GM18951 (cell line): Measurements from ENCODE around the gene PXT1.
"Not testable (repeated sequence)": the region's sequence is repeated elsewhere in the genome, so short reads cannot be mapped to it uniquely, and the experiment has no call there.

Experiments used
- POLR2A ChIP-seq: IDR thresholded peaks from 4 replicates; pipeline ENCODE4 v1.6.1; 2011; ENCODE audit warnings: mild to moderate bottlenecking; ENCODE audit not compliant: insufficient read length, insufficient read depth; ENCODE audit errors: extremely low read depth
- in situ Hi-C: fragments of 300-500 bp; cut with MboI; formaldehyde crosslinking; loops from one replicate; pipeline ENCODE4 v1.12.0; 2022; ENCODE audit warnings: low sequenced_read_pairs, mixed read lengths, inconsistent platforms; ENCODE audit not compliant: unreplicated experiment

The PXT1 gene

DNA sequence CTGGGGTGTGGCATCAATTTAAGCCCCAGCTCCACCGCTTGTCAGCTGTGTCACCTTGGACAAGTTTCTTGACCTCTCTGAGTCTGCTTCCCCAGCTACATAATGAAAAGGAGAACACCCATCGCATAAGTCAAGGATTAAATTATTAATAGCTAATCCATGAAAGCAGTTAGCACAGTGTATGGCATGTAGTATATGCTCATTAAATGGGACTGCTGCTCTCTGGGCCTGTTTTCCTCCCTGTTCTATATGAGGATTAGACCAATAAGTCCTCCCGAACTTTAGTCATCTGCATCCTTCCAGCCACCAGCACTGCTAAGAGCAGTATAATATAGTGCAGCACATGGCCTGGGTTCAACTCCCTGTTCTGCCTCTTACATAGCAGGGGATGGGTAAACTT, 74.9 kb downstream of the PXT1 start:
- no peak for TF ChIP-seq POLR2A
- in situ Hi-C loops, result no loop called here

DNA sequence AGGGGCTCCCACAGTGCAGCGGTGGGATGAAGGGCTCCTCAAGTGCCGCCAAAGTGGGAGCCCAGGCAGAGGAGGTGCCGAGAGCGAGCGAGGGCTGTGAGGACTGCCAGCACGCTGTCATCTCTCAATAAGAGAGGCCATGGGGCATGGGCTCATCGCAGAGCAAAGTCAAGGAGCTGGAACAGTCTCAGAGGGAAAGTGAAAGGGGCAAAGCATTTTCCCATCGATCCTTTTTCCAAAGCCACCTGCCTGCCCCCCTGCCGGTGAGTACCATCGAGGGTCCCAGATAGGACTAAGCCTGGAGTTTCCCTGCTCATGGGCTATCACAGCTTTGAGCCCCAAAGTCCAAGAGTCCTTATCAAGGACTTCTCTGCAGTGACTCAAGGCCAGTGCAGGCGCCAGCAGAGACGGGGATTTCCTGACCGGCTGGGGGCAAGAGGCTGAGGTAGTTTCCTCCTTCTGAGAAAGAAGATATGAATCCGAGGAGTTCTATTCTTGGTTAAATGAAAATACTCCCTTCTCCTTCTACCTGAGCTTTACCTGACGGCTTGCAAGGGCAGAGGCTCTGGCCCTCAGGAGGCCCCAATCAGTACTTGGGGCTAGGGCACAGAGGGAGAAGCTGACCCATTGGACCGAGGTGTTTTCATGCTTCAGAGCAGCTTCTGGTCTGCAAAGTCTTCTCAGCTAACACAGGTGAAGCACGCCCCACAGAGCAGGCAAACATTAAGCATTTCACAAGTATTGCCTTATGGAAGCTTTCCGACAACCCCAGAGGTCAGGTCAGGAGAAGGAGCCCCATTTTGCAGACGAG, 77.8 kb downstream of the PXT1 start:
- in situ Hi-C loops, result no loop called here
- TF ChIP-seq POLR2A, result no peak

DNA sequence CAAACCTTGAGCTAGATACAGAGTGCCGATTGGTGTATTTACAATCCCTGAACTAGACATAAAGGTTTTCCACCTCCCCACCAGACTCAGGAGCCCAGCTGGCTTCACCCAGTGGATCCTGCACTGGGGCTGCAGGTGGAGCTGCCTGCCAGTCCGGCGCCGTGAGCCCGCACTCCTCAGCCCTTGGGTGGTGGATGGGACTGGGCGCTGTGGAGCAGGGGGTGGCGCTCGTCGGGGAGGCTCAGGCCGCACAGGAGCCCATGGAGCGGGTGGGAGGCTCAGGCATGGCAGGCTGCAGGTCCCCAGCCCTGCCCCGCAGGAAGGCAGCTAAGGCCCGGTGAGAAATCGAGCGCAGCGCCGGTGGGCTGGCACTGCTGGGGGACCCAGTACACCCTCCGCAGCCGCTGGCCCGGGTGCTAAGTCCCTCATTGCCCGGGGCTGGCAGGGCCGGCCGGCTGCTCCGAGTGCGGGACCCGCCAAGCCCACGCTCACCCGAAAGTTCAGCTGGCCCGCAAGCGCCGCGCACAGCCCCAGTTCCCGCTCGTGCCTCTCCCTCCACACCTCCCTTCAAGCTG, 78.5 kb downstream of the PXT1 start:
- in situ Hi-C loops, result not testable (repeated sequence)

DNA sequence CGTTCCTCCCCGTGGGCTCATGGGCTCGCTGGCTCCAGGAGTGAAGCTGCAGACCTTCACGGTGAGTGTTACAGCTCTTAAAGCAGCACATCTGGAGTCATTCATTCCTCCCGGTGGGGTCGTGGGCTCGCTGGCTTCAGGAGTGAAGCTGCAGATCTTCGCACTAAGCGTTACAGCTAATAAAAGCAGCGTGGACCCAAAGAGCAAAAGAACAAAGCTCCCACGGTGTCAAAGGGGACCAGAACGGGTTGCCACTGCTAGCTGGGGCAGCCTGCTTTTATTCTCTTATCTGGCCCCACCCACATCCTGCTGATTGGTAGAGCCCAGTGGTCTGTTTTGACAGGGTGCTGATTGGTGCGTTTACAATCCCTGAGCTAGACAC, 79.3 kb downstream of the PXT1 start:
- in situ Hi-C loops, result not testable (repeated sequence)

DNA sequence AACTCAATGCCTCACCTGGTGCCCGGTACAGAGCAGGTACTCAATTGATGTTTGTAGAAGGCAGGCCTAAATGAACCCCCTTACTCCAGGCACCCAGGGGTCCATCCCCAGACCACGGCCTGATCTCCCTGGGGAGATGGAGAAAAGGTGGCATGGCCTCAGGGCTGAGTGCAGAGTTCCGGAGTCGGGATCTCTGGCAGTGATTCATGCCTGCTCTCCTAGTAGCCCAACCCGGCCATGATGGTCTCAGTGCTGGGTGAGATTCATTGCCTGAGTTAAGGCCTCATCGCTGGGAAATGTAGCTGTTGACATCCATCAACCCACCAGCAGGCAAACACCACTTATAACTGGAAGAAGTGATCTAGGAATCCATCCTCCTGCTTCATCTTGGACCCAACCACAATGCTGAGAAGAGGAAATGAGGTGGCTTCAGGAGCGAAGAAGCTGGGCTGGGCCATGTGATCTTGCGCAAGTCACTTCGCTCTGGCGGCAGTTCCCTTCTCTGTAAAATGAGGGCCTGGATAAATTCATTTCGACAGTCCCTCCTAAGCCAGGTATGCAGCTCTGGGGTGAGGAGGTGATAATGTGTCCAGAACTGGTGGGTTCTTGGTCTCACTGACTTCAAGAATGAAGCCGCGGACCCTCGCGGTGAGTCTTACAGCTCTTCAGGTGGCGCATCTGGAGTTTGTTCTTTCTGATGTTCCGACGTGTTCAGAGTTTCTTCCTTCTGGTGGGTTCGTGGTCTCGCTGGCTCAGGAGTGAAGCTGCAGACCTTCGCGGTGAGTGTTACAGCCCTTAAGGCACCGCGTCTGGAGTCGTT, 79.9 kb downstream of the PXT1 start:
- in situ Hi-C loops, result no loop called here
- no peak for TF ChIP-seq POLR2A

DNA sequence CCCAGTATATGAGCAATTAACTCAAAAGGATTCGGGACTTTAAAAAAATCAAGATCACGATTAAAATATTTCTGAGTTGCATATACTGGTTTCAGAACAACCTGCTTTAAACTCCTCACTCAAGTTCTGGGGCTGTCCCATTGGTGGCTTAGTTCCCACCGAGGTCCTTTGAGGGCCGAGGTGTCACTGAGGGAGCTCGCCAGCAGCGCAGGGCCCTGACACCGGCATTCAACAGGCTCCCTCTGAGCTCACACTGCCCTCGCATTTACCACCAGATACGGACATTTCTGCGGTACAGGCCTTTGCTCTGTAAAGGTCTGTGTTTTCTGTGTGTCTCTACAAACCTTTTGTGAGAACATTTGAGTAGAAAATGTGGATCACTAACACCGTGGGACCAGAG, 81.6 kb downstream of the PXT1 start:
- in situ Hi-C loops, result no loop called here
- no peak for TF ChIP-seq POLR2A

DNA sequence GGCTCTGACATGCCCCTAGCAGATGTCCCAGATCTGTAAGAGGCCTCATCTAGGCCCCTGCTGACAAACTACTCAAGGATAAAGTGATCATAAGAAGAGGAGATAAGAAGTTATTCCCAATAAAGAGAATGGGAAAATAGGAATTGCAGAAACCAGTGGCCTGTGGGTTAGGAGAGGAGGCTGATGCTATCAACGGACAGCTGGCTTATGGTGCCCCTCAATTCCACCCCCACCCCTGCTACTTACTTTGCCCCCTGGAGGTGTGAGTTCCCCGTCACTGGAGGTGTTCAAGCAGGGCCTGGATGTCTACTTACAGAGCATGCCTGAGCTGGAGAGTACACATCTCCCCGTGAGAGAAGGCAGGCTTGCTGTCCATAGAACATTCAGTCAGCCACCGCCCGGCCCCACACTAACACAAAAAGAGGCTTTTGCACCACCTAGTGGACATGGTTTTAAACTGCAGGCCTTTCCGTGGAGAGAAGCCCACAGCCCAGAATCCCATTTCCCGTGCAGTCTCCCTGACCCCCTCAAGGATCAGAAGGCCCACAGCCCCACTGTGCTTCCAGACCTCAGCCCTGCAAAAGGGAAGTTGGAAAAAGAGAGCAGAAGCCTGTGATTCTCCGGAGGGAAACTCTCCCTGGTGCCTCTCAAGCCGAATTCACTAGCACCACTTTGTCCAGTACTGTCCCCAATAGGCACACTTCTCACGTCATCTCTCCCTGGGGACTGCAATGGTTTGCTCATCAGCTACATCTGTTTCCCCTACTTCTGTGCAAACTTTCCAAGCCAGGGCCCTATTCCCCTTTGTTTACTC, 82.2 kb downstream of the PXT1 start:
- TF ChIP-seq POLR2A, result no peak
- in situ Hi-C loops, result no loop called here

DNA sequence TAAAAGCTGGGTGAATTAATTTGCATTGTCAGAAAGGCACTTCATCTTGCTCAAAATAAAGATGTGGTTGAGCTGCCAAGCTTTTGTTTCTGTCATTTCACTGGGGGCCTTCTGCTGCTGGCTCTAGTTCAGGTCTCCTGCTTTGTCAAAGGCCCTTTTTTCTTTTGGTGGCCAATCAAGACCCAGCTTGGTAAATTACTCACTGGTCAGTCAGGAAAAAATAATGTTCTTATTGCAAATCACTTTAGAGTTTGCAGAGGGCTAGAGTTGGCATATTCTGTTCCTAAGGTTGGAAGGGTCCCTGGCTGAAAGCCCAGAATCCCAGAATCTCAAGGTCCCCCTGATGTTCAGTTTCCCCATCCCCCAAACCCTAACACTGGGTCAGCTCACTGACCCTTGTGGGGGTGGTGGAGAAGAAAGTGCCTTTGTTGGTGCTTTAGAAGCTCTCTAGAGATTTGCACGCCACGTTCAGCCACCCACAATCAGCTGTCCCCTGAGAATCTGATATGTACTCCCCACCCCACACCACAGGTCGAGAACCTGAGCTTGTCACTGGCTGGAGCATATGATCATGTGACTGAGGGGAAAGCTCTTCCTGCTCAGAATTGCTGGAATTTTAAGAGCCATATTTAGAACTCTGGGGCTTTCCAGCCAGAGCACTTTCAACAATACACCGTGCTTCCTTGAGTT, 84.3 kb downstream of the PXT1 start:
- in situ Hi-C loops, result loop anchor here (10.0 kb wide), 1 partner anchor 334 kb away; the partner anchor contains the start of genes MAPK14 and SLC26A8
- no peak for TF ChIP-seq POLR2A

DNA sequence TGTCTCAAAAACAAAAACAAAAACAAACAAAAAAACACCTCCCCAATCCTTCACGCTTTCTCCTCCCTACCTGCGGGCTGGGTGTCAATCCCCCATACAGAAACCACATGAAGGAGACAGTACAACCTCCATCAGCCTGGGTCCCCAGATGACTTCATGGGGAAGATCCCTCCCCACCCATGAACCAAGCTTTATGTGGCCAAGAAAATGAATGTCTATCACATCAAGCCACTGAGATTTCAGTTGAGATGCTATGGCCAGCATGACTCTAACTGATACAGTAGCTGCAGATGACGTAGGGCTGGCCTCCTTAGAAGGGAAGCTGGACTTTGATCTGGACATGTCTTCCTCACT, 84.8 kb downstream of the PXT1 start:
- in situ Hi-C loops, result loop anchor here (10.0 kb wide), 1 partner anchor 333 kb away; the partner anchor contains the start of genes MAPK14 and SLC26A8
- no peak for TF ChIP-seq POLR2A

DNA sequence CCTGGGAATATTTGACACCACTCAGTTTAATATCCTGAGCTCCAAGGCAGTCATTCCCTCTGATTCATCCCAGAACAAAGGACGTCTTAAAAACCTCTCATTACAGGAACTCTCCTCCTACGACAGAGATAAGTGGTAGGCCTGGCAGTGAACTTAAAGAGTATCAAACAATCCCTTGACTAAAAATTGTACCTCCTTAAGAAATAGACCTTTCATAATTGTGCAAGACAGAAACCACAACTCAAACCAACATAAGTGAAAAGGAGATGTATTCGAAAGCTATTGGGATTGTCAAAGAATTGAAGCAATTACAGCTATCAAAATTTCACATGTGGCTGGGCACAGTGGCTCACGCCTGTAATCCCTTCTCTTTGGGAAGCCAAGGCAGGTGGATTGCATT, 86.8 kb downstream of the PXT1 start:
- in situ Hi-C loops, result loop anchor here (10.0 kb wide), 1 partner anchor 331 kb away; the partner anchor contains the start of genes MAPK14 and SLC26A8
- TF ChIP-seq POLR2A, result no peak

DNA sequence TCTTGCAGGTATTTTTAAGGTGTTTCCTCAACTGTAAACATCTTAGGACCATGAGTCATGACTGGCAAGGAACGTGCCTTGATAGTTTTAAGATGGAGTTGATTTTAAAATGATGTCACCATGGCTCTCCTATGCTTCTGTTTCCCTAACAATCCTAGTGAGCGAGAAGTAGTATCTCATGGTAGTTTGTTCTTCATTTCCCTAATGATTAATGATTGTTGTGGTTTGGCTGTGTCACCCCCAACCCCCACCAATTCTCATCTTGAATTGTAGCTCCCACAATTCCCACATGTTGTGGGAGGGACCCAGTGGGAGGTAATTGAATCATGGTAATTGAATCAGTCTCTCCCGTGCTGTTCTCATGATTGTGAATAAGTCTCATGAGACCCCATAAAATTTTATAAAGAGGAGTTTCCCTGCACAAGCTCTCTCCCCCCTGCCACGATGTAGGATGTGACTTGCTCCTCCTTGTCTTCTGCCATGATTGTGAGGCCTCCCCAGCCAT, 89.2 kb downstream of the PXT1 start:
- TF ChIP-seq POLR2A, result no peak
- in situ Hi-C loops, result loop anchor here (10.0 kb wide), 1 partner anchor 329 kb away; the partner anchor contains the start of genes MAPK14 and SLC26A8

DNA sequence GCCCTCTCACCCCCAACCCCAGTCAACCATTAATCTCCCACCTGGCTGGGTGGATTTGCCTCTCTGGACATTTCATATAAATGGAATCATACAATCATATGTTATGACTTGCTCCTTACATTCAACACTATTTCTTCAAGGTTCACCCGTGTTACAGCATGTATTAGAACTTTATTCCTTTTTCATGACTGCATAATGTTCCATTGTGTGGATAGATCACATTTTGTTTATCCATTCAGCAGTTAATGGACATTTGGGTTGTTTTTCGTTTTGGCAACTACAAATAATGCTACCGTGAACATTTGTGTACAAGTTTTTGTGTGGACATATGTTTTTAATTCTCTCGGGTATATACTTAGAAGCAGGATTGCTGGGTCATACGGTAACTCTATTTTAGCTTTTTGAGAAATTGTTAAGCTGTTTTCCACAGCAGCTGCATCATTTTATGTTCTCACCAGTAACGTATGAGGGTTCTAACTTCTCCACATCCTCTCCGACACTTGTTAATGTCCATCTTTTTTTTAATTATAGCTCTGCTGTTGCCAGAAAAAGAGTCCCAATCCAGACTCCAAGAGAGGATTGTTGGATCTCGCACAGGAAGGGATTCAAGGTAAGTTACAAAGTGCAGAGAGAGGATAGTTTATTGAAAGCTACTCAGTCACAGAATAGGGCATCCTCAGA, 90.0 kb downstream of the PXT1 start:
- TF ChIP-seq POLR2A, result no peak
- in situ Hi-C loops, result loop anchor here (10.0 kb wide), 1 partner anchor 328 kb away; the partner anchor contains the start of genes MAPK14 and SLC26A8
